H1 (cell line): ENCODE results near the gene TEAD1. TPM values are rescaled to one million over a fixed set of nuclear protein-coding genes. Genes with fewer than 3 reads are reported as not detected.

Experiments
- BCL11A ChIP-seq, 2 experiments: IDR thresholded peaks; one replicate each; pipeline ENCODE4 v1.6.1; 2011; ENCODE audit warnings: low read depth in 2 of 2, low read length in 2 of 2, mild to moderate bottlenecking in 2 of 2
- CHD1 ChIP-seq: IDR thresholded peaks from 2 replicates; pipeline ENCODE4 v1.6.1; 2012; ENCODE audit warnings: low read depth, low read length, improper control_type of control experiment
- CHD2 ChIP-seq: IDR thresholded peaks from 2 replicates; pipeline ENCODE4 v1.6.1; 2012; ENCODE audit warnings: low read length, improper control_type of control experiment
- KDM4A ChIP-seq: IDR thresholded peaks from one replicate; pipeline ENCODE4 v1.7.1; 2012; ENCODE audit warnings: low read depth, mild to moderate bottlenecking, moderate library complexity, low read length, inconsistent platforms; ENCODE audit not compliant: severe bottlenecking
- PHF8 ChIP-seq: fragments of 200-600 bp; sonication (generic); conservative IDR thresholded peaks from 2 replicates; pipeline ENCODE4 v1.7.1; 2012; ENCODE audit warnings: low read depth, mild to moderate bottlenecking, inconsistent platforms, low read length, moderate library complexity
- USF2 ChIP-seq: IDR thresholded peaks from 2 replicates; pipeline ENCODE4 v1.6.1; 2011; ENCODE audit warnings: low read length, improper control_type of control experiment
- polyA plus RNA-seq, 7 experiments: library from polyadenylated mRNA; depleted of rRNA in 3 of 7; stranded (reverse) in 5 of 7; unstranded in 2 of 7; fragments of >200 nt in 5 of 7; fragments of 200-250 nt in 2 of 7; gene quantifications; 1 replicate in 5 of 7; 2 replicates in 1 of 7; 4 replicates in 1 of 7; pipeline versions ENCODE4 v1.2.1 to v1.2.3, GENCODE V29; 2011 to 2013; ENCODE audit warnings: missing spikeins in 2 of 7, mixed read lengths in 2 of 7
- total RNA-seq: library from RNA; stranded (reverse); fragmentation: NEBNext Ultra II Directional; extraction: Animal tissue kit (Norgen Biotek cat#: 25700); gene quantifications from 2 replicates; pipeline ENCODE4 v1.2.1, GENCODE V29; 2021
- TF ChIP-seq, protein P1 (sequence below): fragments of 300-600 bp; sonication (generic); IDR thresholded peaks from 2 replicates; pipeline ENCODE4 v1.7.1; 2012; ENCODE audit warnings: low read length, moderate library complexity, mild to moderate bottlenecking, inconsistent platforms; ENCODE audit not compliant: insufficient replicate concordance
- TF ChIP-seq, protein P2 (sequence below): IDR thresholded peaks from 2 replicates; pipeline ENCODE4 v1.6.1; 2012; ENCODE audit warnings: inconsistent platforms

The TEAD1 gene
- total and polyA plus RNA-seq, 2 of the 8 experiments (the other 6 are each of a cell fraction or from before 2014, with no cell fraction given): 15.6 to 67.4 TPM

- TF ChIP-seq, protein P1, sequence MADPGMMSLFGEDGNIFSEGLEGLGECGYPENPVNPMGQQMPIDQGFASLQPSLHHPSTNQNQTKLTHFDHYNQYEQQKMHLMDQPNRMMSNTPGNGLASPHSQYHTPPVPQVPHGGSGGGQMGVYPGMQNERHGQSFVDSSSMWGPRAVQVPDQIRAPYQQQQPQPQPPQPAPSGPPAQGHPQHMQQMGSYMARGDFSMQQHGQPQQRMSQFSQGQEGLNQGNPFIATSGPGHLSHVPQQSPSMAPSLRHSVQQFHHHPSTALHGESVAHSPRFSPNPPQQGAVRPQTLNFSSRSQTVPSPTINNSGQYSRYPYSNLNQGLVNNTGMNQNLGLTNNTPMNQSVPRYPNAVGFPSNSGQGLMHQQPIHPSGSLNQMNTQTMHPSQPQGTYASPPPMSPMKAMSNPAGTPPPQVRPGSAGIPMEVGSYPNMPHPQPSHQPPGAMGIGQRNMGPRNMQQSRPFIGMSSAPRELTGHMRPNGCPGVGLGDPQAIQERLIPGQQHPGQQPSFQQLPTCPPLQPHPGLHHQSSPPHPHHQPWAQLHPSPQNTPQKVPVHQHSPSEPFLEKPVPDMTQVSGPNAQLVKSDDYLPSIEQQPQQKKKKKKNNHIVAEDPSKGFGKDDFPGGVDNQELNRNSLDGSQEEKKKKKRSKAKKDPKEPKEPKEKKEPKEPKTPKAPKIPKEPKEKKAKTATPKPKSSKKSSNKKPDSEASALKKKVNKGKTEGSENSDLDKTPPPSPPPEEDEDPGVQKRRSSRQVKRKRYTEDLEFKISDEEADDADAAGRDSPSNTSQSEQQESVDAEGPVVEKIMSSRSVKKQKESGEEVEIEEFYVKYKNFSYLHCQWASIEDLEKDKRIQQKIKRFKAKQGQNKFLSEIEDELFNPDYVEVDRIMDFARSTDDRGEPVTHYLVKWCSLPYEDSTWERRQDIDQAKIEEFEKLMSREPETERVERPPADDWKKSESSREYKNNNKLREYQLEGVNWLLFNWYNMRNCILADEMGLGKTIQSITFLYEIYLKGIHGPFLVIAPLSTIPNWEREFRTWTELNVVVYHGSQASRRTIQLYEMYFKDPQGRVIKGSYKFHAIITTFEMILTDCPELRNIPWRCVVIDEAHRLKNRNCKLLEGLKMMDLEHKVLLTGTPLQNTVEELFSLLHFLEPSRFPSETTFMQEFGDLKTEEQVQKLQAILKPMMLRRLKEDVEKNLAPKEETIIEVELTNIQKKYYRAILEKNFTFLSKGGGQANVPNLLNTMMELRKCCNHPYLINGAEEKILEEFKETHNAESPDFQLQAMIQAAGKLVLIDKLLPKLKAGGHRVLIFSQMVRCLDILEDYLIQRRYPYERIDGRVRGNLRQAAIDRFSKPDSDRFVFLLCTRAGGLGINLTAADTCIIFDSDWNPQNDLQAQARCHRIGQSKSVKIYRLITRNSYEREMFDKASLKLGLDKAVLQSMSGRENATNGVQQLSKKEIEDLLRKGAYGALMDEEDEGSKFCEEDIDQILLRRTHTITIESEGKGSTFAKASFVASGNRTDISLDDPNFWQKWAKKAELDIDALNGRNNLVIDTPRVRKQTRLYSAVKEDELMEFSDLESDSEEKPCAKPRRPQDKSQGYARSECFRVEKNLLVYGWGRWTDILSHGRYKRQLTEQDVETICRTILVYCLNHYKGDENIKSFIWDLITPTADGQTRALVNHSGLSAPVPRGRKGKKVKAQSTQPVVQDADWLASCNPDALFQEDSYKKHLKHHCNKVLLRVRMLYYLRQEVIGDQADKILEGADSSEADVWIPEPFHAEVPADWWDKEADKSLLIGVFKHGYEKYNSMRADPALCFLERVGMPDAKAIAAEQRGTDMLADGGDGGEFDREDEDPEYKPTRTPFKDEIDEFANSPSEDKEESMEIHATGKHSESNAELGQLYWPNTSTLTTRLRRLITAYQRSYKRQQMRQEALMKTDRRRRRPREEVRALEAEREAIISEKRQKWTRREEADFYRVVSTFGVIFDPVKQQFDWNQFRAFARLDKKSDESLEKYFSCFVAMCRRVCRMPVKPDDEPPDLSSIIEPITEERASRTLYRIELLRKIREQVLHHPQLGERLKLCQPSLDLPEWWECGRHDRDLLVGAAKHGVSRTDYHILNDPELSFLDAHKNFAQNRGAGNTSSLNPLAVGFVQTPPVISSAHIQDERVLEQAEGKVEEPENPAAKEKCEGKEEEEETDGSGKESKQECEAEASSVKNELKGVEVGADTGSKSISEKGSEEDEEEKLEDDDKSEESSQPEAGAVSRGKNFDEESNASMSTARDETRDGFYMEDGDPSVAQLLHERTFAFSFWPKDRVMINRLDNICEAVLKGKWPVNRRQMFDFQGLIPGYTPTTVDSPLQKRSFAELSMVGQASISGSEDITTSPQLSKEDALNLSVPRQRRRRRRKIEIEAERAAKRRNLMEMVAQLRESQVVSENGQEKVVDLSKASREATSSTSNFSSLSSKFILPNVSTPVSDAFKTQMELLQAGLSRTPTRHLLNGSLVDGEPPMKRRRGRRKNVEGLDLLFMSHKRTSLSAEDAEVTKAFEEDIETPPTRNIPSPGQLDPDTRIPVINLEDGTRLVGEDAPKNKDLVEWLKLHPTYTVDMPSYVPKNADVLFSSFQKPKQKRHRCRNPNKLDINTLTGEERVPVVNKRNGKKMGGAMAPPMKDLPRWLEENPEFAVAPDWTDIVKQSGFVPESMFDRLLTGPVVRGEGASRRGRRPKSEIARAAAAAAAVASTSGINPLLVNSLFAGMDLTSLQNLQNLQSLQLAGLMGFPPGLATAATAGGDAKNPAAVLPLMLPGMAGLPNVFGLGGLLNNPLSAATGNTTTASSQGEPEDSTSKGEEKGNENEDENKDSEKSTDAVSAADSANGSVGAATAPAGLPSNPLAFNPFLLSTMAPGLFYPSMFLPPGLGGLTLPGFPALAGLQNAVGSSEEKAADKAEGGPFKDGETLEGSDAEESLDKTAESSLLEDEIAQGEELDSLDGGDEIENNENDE: no peak
- TF ChIP-seq CHD2 (no peak), CHD1 (no peak), BCL11A (IDR thresholded peaks at IDR 0.05; ENCODE audit: low read depth in 2 of 2, low read length in 2 of 2) (no peak), USF2 (no peak), PHF8 (no peak), KDM4A (no peak)
- TF ChIP-seq, protein P2, sequence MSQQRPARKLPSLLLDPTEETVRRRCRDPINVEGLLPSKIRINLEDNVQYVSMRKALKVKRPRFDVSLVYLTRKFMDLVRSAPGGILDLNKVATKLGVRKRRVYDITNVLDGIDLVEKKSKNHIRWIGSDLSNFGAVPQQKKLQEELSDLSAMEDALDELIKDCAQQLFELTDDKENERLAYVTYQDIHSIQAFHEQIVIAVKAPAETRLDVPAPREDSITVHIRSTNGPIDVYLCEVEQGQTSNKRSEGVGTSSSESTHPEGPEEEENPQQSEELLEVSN: no peak
Observed at GRCh38 chr11:12968101-12968500, 293.9 kb downstream of the TEAD1 start (continued).
